Neuronal stem cell (in vitro differentiated cells): ENCODE measurements around the gene PHTF2.
"Not testable (repeated sequence)": the region's sequence is repeated elsewhere in the genome, so short reads cannot be mapped to it uniquely, and the experiment has no call there.

Experiments
- DNase-seq: peaks from one replicate; pipeline ENCODE4 v3.0.0-alpha.2; 2013; ENCODE audit warnings: low spot score
- H2AFZ ChIP-seq: one replicate; pipeline ENCODE4 v1.6.1; 2013; ENCODE audit warnings: mild to moderate bottlenecking, low read length, inconsistent platforms
- H2AK5ac ChIP-seq: 2 replicates; pipeline ENCODE4 v1.6.1; 2013; ENCODE audit warnings: low read depth, mild to moderate bottlenecking, inconsistent platforms, low read length, moderate library complexity, mixed read lengths
- H2BK120ac ChIP-seq: 2 replicates; pipeline ENCODE4 v1.6.1; 2013; ENCODE audit warnings: low read depth, mild to moderate bottlenecking, inconsistent platforms, low read length, moderate library complexity, mixed read lengths
- H2BK12ac ChIP-seq: one replicate; pipeline ENCODE4 v1.6.1; 2013; ENCODE audit warnings: low read length, inconsistent platforms
- H2BK15ac ChIP-seq: 2 replicates; pipeline ENCODE4 v1.6.1; 2013; ENCODE audit warnings: mild to moderate bottlenecking, low read length, inconsistent platforms, mixed read lengths
- H2BK5ac ChIP-seq: one replicate; pipeline ENCODE4 v1.6.1; 2013; ENCODE audit warnings: inconsistent platforms, mild to moderate bottlenecking, low read length, moderate library complexity
- H3K14ac ChIP-seq: one replicate; pipeline ENCODE4 v1.6.1; 2013; ENCODE audit warnings: low read length, inconsistent platforms
- H3K18ac ChIP-seq: 2 replicates; pipeline ENCODE4 v1.6.1; 2013; ENCODE audit warnings: low read length, inconsistent platforms
- H3K23ac ChIP-seq: 2 replicates; pipeline ENCODE4 v1.6.1; 2013; ENCODE audit warnings: low read depth, mild to moderate bottlenecking, mixed read lengths, low read length, inconsistent platforms; ENCODE audit not compliant: poor library complexity
- H3K27ac ChIP-seq: replicated peaks from 3 replicates; pipeline ENCODE4 v1.5.1; 2013; ENCODE audit warnings: low read length, inconsistent platforms
- H3K27me3 ChIP-seq, 3 experiments: 2 replicates each; pipeline ENCODE4 v1.6.1; 2013; ENCODE audit warnings: low read length in 3 of 3, mild to moderate bottlenecking in 2 of 3, inconsistent platforms in 1 of 3, low read depth in 1 of 3, mixed read lengths in 1 of 3, moderate library complexity in 1 of 3; ENCODE audit not compliant: control insufficient read depth in 3 of 3, insufficient read depth in 3 of 3
- H3K36me3 ChIP-seq, 2 donors: replicated peaks in 1 of 2; 2 replicates each; pipeline ENCODE4 v1.6.1; 2013; ENCODE audit warnings: low read length in 2 of 2; ENCODE audit not compliant: control insufficient read depth in 2 of 2, insufficient read depth in 2 of 2
- H3K4ac ChIP-seq: 2 replicates; pipeline ENCODE4 v1.6.1; 2013; ENCODE audit warnings: inconsistent platforms, mild to moderate bottlenecking, low read length, moderate library complexity
- H3K4me1 ChIP-seq, 2 donors: 1 replicate in 1 of 2; 2 replicates in 1 of 2; pipeline ENCODE4 v1.6.1; 2013; ENCODE audit warnings: low read length in 2 of 2, low read depth in 1 of 2; ENCODE audit not compliant: control insufficient read depth in 2 of 2, insufficient read depth in 1 of 2
- H3K4me2 ChIP-seq: one replicate; pipeline ENCODE4 v1.6.1; 2013; ENCODE audit warnings: mild to moderate bottlenecking, low read length, inconsistent platforms; ENCODE audit not compliant: insufficient read depth, poor library complexity, severe bottlenecking
- H3K4me3 ChIP-seq, 2 donors: 2 replicates each; pipeline ENCODE4 v1.5.1; 2013; ENCODE audit warnings: low read length in 2 of 2, mild to moderate bottlenecking in 2 of 2, inconsistent platforms in 1 of 2, moderate library complexity in 1 of 2
- H3K79me1 ChIP-seq: one replicate; pipeline ENCODE4 v1.6.1; 2013; ENCODE audit warnings: low read depth, mild to moderate bottlenecking, inconsistent platforms, low read length, moderate library complexity
- H3K9ac ChIP-seq: one replicate; pipeline ENCODE4 v1.6.1; 2013; ENCODE audit warnings: mild to moderate bottlenecking, low read depth, low read length, inconsistent platforms; ENCODE audit not compliant: poor library complexity
- H3K9me3 ChIP-seq, 2 donors: replicated peaks in 1 of 2; 2 replicates each; pipeline versions ENCODE3 to v1.6.1; 2013; ENCODE audit warnings: low read length in 2 of 2, mild to moderate bottlenecking in 2 of 2, inconsistent platforms in 1 of 2, low read depth in 1 of 2, mixed read lengths in 1 of 2, moderate library complexity in 1 of 2; ENCODE audit not compliant: control insufficient read depth in 2 of 2, insufficient read depth in 1 of 2
- H4K8ac ChIP-seq: one replicate; pipeline ENCODE4 v1.6.1; 2013; ENCODE audit warnings: low read depth, mild to moderate bottlenecking, inconsistent platforms, low read length, moderate library complexity
- H4K91ac ChIP-seq: one replicate; pipeline ENCODE4 v1.6.1; 2013; ENCODE audit warnings: low read length, low read depth, mild to moderate bottlenecking, inconsistent platforms; ENCODE audit not compliant: poor library complexity
- WGBS, 2 donors: extraction: QIAGEN DNeasy Blood & Tissue Kit; methylation state at CpG; one replicate each; pipeline ENCODE4 v1.1.7; 2013; ENCODE audit warnings: missing lambda C conversion rate in 2 of 2, mixed read lengths in 1 of 2; ENCODE audit not compliant: insufficient read length in 2 of 2, insufficient replicate concordance in 1 of 2; ENCODE audit errors: extremely low coverage in 2 of 2; 5-methylcytosine and 5-hydroxymethylcytosine counted together

Gene PHTF2

DNA sequence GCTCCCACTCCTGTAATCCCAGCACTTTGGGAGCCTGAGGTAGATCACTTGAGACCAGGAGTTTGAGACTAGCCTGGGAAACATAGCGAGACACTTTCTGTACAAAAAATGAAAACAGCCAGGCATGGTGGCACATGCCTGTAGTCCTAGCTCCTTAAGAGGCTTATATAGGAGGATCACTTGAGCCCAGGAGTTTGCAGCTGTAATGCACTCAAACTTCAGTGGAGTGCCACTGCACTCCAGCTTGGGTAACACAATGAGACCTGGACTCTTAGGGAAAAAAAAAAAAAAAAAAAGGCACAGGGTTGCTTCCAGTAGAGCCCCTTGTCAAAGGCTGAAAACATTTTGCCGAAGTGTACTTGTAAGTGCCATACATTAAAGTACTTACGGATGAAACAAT is 195.3 kb downstream of the PHTF2 start:
- no peak overlapping the region for H2AFZ ChIP-seq
- DNase-seq: no peak
- no peak overlapping the region for H2AK5ac ChIP-seq
- H2BK12ac ChIP-seq: no peak overlapping the region
- H3K4ac ChIP-seq: no peak overlapping the region
- H4K91ac ChIP-seq: no peak overlapping the region
- no peaks in the 10 kb centered on the region for H3K36me3 ChIP-seq
- no peak overlapping the region for H3K27ac ChIP-seq
- H3K14ac ChIP-seq: no peak overlapping the region
- WGBS, 2 donors: no CpG with 5 or more reads among the region's 3 CpGs
- no peak overlapping the region for H3K4me3 ChIP-seq
- H3K27me3 ChIP-seq: no peaks in the 10 kb centered on the region
- H3K4me1 ChIP-seq: no peaks in the 10 kb centered on the region
- no peak overlapping the region for H3K4me2 ChIP-seq
- H3K18ac ChIP-seq: no peak overlapping the region
- no peak overlapping the region for H2BK15ac ChIP-seq
- H3K23ac ChIP-seq: no peak overlapping the region
- no peak overlapping the region for H4K8ac ChIP-seq
- H3K9ac ChIP-seq: no peak overlapping the region
- no peak overlapping the region for H2BK5ac ChIP-seq
- no peaks in the 10 kb centered on the region for H3K9me3 ChIP-seq
- no peak overlapping the region for H2BK120ac ChIP-seq
- no peaks in the 10 kb centered on the region for H3K79me1 ChIP-seq

DNA sequence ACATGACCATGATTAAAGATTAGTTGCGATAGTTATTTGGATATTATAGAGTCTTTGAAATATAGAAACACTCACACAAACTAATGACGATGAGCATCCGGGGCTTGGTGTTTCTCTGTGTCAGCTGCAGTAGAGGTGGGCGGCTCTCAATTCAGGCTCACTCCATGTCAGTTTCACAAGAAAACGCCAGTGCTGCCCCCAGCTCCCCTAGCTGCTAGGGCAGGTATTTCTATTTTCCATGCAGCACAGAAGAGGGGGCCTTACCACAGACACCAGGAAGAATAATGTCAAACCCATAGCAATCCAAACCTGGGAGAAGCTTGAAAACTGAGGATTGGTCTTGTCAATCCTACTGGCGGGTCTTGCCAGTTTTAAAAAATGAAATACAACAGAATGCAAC is 197.1 kb downstream of the PHTF2 start:
- no peaks in the 10 kb centered on the region for H3K4me1 ChIP-seq
- H3K23ac ChIP-seq: no peak overlapping the region
- H3K4me3 ChIP-seq: no peak overlapping the region
- H2BK15ac ChIP-seq: no peak overlapping the region
- no peak overlapping the region for H2BK12ac ChIP-seq
- no peaks in the 10 kb centered on the region for H3K9me3 ChIP-seq
- H2AK5ac ChIP-seq: no peak overlapping the region
- no peak overlapping the region for H2BK5ac ChIP-seq
- H3K27me3 ChIP-seq: no peaks in the 10 kb centered on the region
- H4K91ac ChIP-seq: no peak overlapping the region
- H3K27ac ChIP-seq: no peak overlapping the region
- no peak overlapping the region for H3K9ac ChIP-seq
- no peak overlapping the region for H3K18ac ChIP-seq
- H2BK120ac ChIP-seq: no peak overlapping the region
- DNase-seq: no peak
- no peaks in the 10 kb centered on the region for H3K79me1 ChIP-seq
- H3K36me3 ChIP-seq: no peaks in the 10 kb centered on the region
- WGBS, 2 donors: no CpG with 5 or more reads among the region's 6 CpGs
- H4K8ac ChIP-seq: no peak overlapping the region
- no peak overlapping the region for H3K14ac ChIP-seq
- no peak overlapping the region for H3K4me2 ChIP-seq
- peak overlapping the region; percentile 5 for H2AFZ ChIP-seq
- H3K4ac ChIP-seq: no peak overlapping the region

DNA sequence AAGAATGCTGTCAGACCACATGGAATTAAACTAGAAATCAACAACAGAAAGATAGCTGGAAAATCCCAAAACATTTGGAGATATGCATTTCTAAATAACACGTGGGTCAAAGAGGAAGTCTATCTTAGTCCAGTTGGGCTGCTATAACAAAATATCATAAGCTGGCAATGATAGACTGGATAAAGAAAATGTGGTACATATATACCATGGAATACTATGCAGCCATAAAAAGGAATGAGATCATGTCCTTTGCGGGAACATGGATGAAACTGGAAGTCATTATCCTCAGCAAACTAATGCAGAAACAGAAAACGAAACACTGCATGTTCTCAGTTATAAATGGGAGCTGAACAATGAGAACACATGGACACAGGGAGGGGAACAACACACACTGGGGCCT is 200.6 kb downstream of the PHTF2 start:
- not testable (repeated sequence) for H2BK12ac ChIP-seq, H3K27ac ChIP-seq, H2AFZ ChIP-seq, H3K9me3 ChIP-seq, H3K4me1 ChIP-seq, H3K36me3 ChIP-seq, H4K8ac ChIP-seq, H3K79me1 ChIP-seq, H3K18ac ChIP-seq, H2AK5ac ChIP-seq, DNase-seq, H3K14ac ChIP-seq, H2BK120ac ChIP-seq, H3K4me2 ChIP-seq, H3K23ac ChIP-seq, H3K9ac ChIP-seq, H3K27me3 ChIP-seq, H3K4ac ChIP-seq, H4K91ac ChIP-seq, H2BK5ac ChIP-seq, H2BK15ac ChIP-seq, H3K4me3 ChIP-seq
- no CpG with 5 or more reads among the region's 3 CpGs for WGBS, 2 donors

DNA sequence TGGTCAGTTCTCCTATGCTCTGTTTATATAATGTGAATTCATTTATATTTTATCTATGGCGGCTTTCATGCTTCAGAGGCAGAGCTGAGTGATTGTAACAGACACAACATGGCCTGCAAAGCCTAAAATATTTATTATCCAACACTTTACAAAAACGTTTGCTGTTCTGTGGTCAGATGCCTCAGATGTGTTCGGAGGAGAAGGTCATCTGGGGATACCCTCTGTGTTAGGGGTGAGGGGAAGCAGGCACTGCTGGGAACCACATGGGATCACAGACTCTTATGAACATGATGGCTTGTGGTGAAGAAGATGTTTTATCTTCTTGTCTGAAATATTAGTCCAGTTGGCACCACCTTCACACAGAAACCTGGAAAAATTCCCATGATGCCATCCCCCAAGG is 203.4 kb downstream of the PHTF2 start:
- no peak overlapping the region for H2AK5ac ChIP-seq

More for the DNA sequence above, 203.4 kb downstream of the PHTF2 start:
- H2BK12ac ChIP-seq: no peak overlapping the region
- no peak overlapping the region for H2BK5ac ChIP-seq
- no peak overlapping the region for H3K9ac ChIP-seq
- no peak overlapping the region for H3K23ac ChIP-seq
- no peaks in the 10 kb centered on the region for H3K9me3 ChIP-seq
- H2BK120ac ChIP-seq: no peak overlapping the region
- H2BK15ac ChIP-seq: no peak overlapping the region
- no peak overlapping the region for H3K4me3 ChIP-seq
- no peak overlapping the region for H3K14ac ChIP-seq
- H3K4me2 ChIP-seq: no peak overlapping the region
- no CpG with 5 or more reads among the region's 3 CpGs for WGBS, 2 donors
- H3K79me1 ChIP-seq: no peaks in the 10 kb centered on the region
- no peak overlapping the region for H2AFZ ChIP-seq
- no peak overlapping the region for H3K18ac ChIP-seq
- no peaks in the 10 kb centered on the region for H3K36me3 ChIP-seq
- no peak overlapping the region for H3K27ac ChIP-seq
- no peak overlapping the region for H3K4ac ChIP-seq
- no peak overlapping the region for H4K91ac ChIP-seq
- no peaks in the 10 kb centered on the region for H3K4me1 ChIP-seq
- peaks cover 0 to 2% (median 0%) of the 10 kb centered on the region in 3 experiments for H3K27me3 ChIP-seq
- DNase-seq: no peak
- no peak overlapping the region for H4K8ac ChIP-seq
